NK-92 (cell line): ENCODE measurements around the gene DNAI4.
"Not testable (repeated sequence)": the region's sequence is repeated elsewhere in the genome, so short reads cannot be mapped to it uniquely, and the experiment has no call there.

Source experiments
- DNase-seq: peaks from one replicate; lab custom pipeline; 2025; ENCODE audit not compliant: unreplicated experiment; lab: John Stamatoyannopoulos, UW

The DNAI4 gene

GRCh38 chr1:66848193-66848592 lies 76.5 kb downstream of the DNAI4 start:
- no peak for DNase-seq

- no peak for DNase-seq
These were observed 83.7 kb downstream of the DNAI4 start for GRCh38 chr1:66840929-66841328.

GRCh38 chr1:66834926-66835325 lies 89.7 kb downstream of the DNAI4 start:
- DNase-seq = no peak

GRCh38 chr1:66833112-66833511 lies 91.5 kb downstream of the DNAI4 start:
- DNase-seq = no peak

- DNase-seq = no peak
These were observed 93.0 kb downstream of the DNAI4 start for GRCh38 chr1:66831529-66832239.

GRCh38 chr1:66824771-66825170 lies 99.9 kb downstream of the DNAI4 start:
- DNase-seq = no peak

- no peak for DNase-seq
These were observed 114.8 kb downstream of the DNAI4 start for GRCh38 chr1:66809736-66810326.

- DNase-seq = no peak
These were observed 115.4 kb downstream of the DNAI4 start for GRCh38 chr1:66809245-66809644.

GRCh38 chr1:66795839-66796238 lies 128.8 kb downstream of the DNAI4 start:
- not testable (repeated sequence) for DNase-seq

- DNase-seq = no peak
These were observed 132.7 kb downstream of the DNAI4 start for GRCh38 chr1:66791621-66792610.

- no peak for DNase-seq
These were observed 136.3 kb downstream of the DNAI4 start for GRCh38 chr1:66788231-66788939.

GRCh38 chr1:66787641-66788040 lies 137.0 kb downstream of the DNAI4 start:
- no peak for DNase-seq

GRCh38 chr1:66785800-66786199 lies 138.9 kb downstream of the DNAI4 start:
- DNase-seq = not testable (repeated sequence)

- DNase-seq = no peak
These were observed 145.1 kb downstream of the DNAI4 start for GRCh38 chr1:66779475-66780078.

- DNase-seq = no peak
These were observed 145.7 kb downstream of the DNAI4 start for GRCh38 chr1:66778969-66779368.

GRCh38 chr1:66778266-66778665 lies 146.4 kb downstream of the DNAI4 start:
- DNase-seq = no peak

- no peak for DNase-seq
These were observed 146.8 kb downstream of the DNAI4 start for GRCh38 chr1:66777831-66778230.

- DNase-seq = no peak
These were observed 149.0 kb downstream of the DNAI4 start for GRCh38 chr1:66775646-66776045.

GRCh38 chr1:66774438-66774837 lies 150.2 kb downstream of the DNAI4 start:
- no peak for DNase-seq

- DNase-seq = no peak
These were observed 151.4 kb downstream of the DNAI4 start for GRCh38 chr1:66773227-66773626.

GRCh38 chr1:66770694-66771093 lies 154.0 kb downstream of the DNAI4 start:
- no peak for DNase-seq
